ENCODE results near the gene PTPRA. TPM values are rescaled to one million over a fixed set of nuclear protein-coding genes. Genes with fewer than 3 reads are reported as not detected.

The PTPRA gene
- total and polyA plus RNA-seq, 10 of the 15 experiments (the other 5 are each of a cell fraction or from before 2014, with no cell fraction given): 3.9 to 62.1 (median 34.6) TPM

- no peak for TF ChIP-seq MTA2 (IDR thresholded peaks at IDR 0.05; ENCODE audit: low read depth)
- no peak for TF ChIP-seq SUZ12 (IDR thresholded peaks at IDR 0.05; ENCODE audit: unreplicated experiment)
- no peak for TF ChIP-seq E4F1 (IDR thresholded peaks at IDR 0.05; ENCODE audit: borderline replicate concordance, partially characterized antibody)
- TF ChIP-seq SRF (IDR thresholded peaks at IDR 0.05; ENCODE audit: low read depth in 2 of 2, low read length in 2 of 2): no peak
- no peak for TF ChIP-seq ZNF217 (IDR thresholded peaks at IDR 0.05)
- TF ChIP-seq ZNF274 (IDR thresholded peaks at IDR 0.05; ENCODE audit: insufficient read depth, insufficient read length): no peak
- TF ChIP-seq SMARCA5 (IDR thresholded peaks at IDR 0.05): no peak
- TF ChIP-seq, protein P1, sequence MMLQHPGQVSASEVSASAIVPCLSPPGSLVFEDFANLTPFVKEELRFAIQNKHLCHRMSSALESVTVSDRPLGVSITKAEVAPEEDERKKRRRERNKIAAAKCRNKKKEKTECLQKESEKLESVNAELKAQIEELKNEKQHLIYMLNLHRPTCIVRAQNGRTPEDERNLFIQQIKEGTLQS (IDR thresholded peaks at IDR 0.05; ENCODE audit: borderline replicate concordance, extremely low read depth, low read depth, low read length): no peak
- TF ChIP-seq, protein P2, sequence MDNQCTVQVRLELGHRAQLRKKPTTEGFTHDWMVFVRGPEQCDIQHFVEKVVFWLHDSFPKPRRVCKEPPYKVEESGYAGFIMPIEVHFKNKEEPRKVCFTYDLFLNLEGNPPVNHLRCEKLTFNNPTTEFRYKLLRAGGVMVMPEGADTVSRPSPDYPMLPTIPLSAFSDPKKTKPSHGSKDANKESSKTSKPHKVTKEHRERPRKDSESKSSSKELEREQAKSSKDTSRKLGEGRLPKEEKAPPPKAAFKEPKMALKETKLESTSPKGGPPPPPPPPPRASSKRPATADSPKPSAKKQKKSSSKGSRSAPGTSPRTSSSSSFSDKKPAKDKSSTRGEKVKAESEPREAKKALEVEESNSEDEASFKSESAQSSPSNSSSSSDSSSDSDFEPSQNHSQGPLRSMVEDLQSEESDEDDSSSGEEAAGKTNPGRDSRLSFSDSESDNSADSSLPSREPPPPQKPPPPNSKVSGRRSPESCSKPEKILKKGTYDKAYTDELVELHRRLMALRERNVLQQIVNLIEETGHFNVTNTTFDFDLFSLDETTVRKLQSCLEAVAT (IDR thresholded peaks at IDR 0.05): peak; percentile 76; the same call in 1 of the 2 replicates
- TF ChIP-seq TBL1XR1 (IDR thresholded peaks at IDR 0.05; ENCODE audit: low read depth, low read length): no peak
- TF ChIP-seq TCF12 (IDR thresholded peaks at IDR 0.05; ENCODE audit: low read depth, low read length): no peak
- TF ChIP-seq IKZF2 (IDR thresholded peaks at IDR 0.05): peak; percentile 23 to 37; a peak in 1 of 4 replicates
- TF ChIP-seq POLR2AphosphoS2 (IDR thresholded peaks at IDR 0.05; ENCODE audit: low read depth, low read length): no peak
- TF ChIP-seq CBX5 (IDR thresholded peaks at IDR 0.05; ENCODE audit: low read depth): no peak
- no peak for TF ChIP-seq ZNF687 (IDR thresholded peaks at IDR 0.05)
- TF ChIP-seq FOXK2 (IDR thresholded peaks at IDR 0.05): no peak
- TF ChIP-seq JUNB (IDR thresholded peaks at IDR 0.05): no peak
- TF ChIP-seq MEF2B (IDR thresholded peaks at IDR 0.05; ENCODE audit: partially characterized antibody, poor library complexity, severe bottlenecking): no peak
These were observed 32.2 kb upstream of the PTPRA start (continued) for GRCh38 chr20:2840967-2841531.
